KMS-11 (cell line): ENCODE measurements around the gene KHK.
A peak's percentile ranks its signal among the peaks of the same experiment; 100 is the strongest.

Experiments
- H2AFZ ChIP-seq: fragments of 200-600 bp; sonication (generic); 2 replicates; pipeline ENCODE4 v1.6.1; 2016; ENCODE audit warnings: antibody characterized with exemption, mixed run types, low read depth
- H3K27ac ChIP-seq: fragments of 200-600 bp; sonication (generic); 2 replicates; pipeline ENCODE4 v1.6.1; 2016; ENCODE audit warnings: mild to moderate bottlenecking, mixed run types
- H3K27me3 ChIP-seq: fragments of 200-600 bp; sonication (generic); 2 replicates; pipeline ENCODE4 v1.6.1; 2017; ENCODE audit warnings: mild to moderate bottlenecking, low read depth, mixed run types, moderate library complexity; ENCODE audit not compliant: insufficient read depth
- H3K36me3 ChIP-seq: fragments of 200-600 bp; sonication (generic); 2 replicates; pipeline ENCODE4 v1.6.1; 2017; ENCODE audit warnings: mild to moderate bottlenecking, mixed run types; ENCODE audit not compliant: insufficient read depth
- H3K4me1 ChIP-seq: fragments of 200-600 bp; sonication (generic); 2 replicates; pipeline ENCODE4 v1.6.1; 2016; ENCODE audit warnings: mild to moderate bottlenecking, low read depth, mixed run types; ENCODE audit not compliant: poor library complexity, severe bottlenecking
- H3K4me2 ChIP-seq: fragments of 200-600 bp; sonication (generic); 2 replicates; pipeline ENCODE4 v1.7.0; 2016; ENCODE audit warnings: mild to moderate bottlenecking, mixed run types
- H3K4me3 ChIP-seq: fragments of 200-600 bp; sonication (generic); IDR thresholded peaks from 2 replicates; pipeline ENCODE4 v1.6.1; 2017; ENCODE audit warnings: low read depth, low read length, mixed read lengths; ENCODE audit not compliant: insufficient read depth
- H3K79me2 ChIP-seq: fragments of 200-600 bp; sonication (generic); 2 replicates; pipeline ENCODE4 v1.6.1; 2016; ENCODE audit warnings: low read depth, mixed run types; ENCODE audit not compliant: insufficient read depth
- H3K9ac ChIP-seq: fragments of 200-600 bp; sonication (generic); 2 replicates; pipeline ENCODE4 v1.6.1; 2016; ENCODE audit warnings: mild to moderate bottlenecking, mixed run types
- H4K20me1 ChIP-seq: fragments of 200-600 bp; sonication (generic); 2 replicates; pipeline ENCODE4 v1.6.1; 2016; ENCODE audit warnings: mild to moderate bottlenecking, mixed run types; ENCODE audit not compliant: insufficient read depth
- CTCF ChIP-seq: fragments of 200-600 bp; sonication (generic); conservative IDR thresholded peaks from 2 replicates; pipeline ENCODE4 v1.6.1; 2017; ENCODE audit warnings: low read depth, mild to moderate bottlenecking, antibody characterized with exemption, low read length, moderate library complexity, mixed read lengths

KHK gene

GRCh38 chr2:27042985-27043634 lies 43.5 kb upstream of the KHK start:
- Histone ChIP-seq H3K36me3 (no peaks in the 10 kb centered on the region), H4K20me1 (no peaks in the 10 kb centered on the region), H3K79me2 (no peaks in the 10 kb centered on the region), H3K4me3 (no peak overlapping the region), H3K27me3 (no peaks in the 10 kb centered on the region), H3K9ac (no peak overlapping the region), H3K27ac (no peak overlapping the region), H3K4me1 (no peaks in the 10 kb centered on the region), H3K4me2 (no peak overlapping the region), H2AFZ (no peak overlapping the region)
- no peak for TF ChIP-seq CTCF

GRCh38 chr2:27049422-27050280 lies 36.9 kb upstream of the KHK start:
- H2AFZ ChIP-seq: peak overlapping the region; percentile 42
- no peaks in the 10 kb centered on the region for H4K20me1 ChIP-seq
- no peak for TF ChIP-seq CTCF
- H3K27me3 ChIP-seq: no peaks in the 10 kb centered on the region
- peak overlapping the region; percentile 85 for H3K4me3 ChIP-seq
- H3K36me3 ChIP-seq: no peaks in the 10 kb centered on the region
- H3K4me1 ChIP-seq: peaks cover 6% of the 10 kb centered on the region
- peak overlapping the region; percentile 96 for H3K4me2 ChIP-seq
- H3K79me2 ChIP-seq: no peaks in the 10 kb centered on the region
- H3K9ac ChIP-seq: peak overlapping the region; percentile 35; the same call in 1 of the 2 replicates
- H3K27ac ChIP-seq: peak overlapping the region; percentile 42; the same call in 1 of the 2 replicates

- H3K36me3 ChIP-seq: no peaks in the 10 kb centered on the region
- peak overlapping the region; percentile 35; the same call in 1 of the 2 replicates for H3K9ac ChIP-seq
- H3K4me1 ChIP-seq: peaks cover 6% of the 10 kb centered on the region
- no peaks in the 10 kb centered on the region for H3K27me3 ChIP-seq
- no peaks in the 10 kb centered on the region for H4K20me1 ChIP-seq
- peak overlapping the region; percentile 58 for H3K27ac ChIP-seq
- peak overlapping the region; percentile 42 for H2AFZ ChIP-seq
- no peaks in the 10 kb centered on the region for H3K79me2 ChIP-seq
- H3K4me2 ChIP-seq: peak overlapping the region; percentile 96
- no peak for TF ChIP-seq CTCF
- no peak overlapping the region for H3K4me3 ChIP-seq
These were observed 36.1 kb upstream of the KHK start for GRCh38 chr2:27050281-27050995.

GRCh38 chr2:27050996-27051901 lies 35.3 kb upstream of the KHK start, which contains the start of gene AGBL5:
Gene AGBL5 (plus strand): TSS chr2:27051668. CDS start chr2:27052959, 1,291 bp downstream.
- peak within 1 kb of the TSS; percentile 35; the same call in 1 of the 2 replicates for H3K9ac ChIP-seq
- peaks cover 6% of the 10 kb centered on the region for H3K4me1 ChIP-seq
- no peaks in the 10 kb centered on the region for H3K27me3 ChIP-seq
- peak within 1 kb of the TSS; percentile 96 for H3K4me2 ChIP-seq
- no peaks in the 10 kb centered on the region for H3K79me2 ChIP-seq
- H3K36me3 ChIP-seq: no peaks in the 10 kb centered on the region
- no peak for TF ChIP-seq CTCF
- no peaks in the 10 kb centered on the region for H4K20me1 ChIP-seq
- H3K4me3 ChIP-seq: peak within 1 kb of the TSS; percentile 91
- peak within 1 kb of the TSS; percentile 80 for H2AFZ ChIP-seq
- peak within 1 kb of the TSS; percentile 58 for H3K27ac ChIP-seq
